ENCODE data around the gene ARID1B. TPM values are rescaled to one million over a fixed set of nuclear protein-coding genes. Genes with fewer than 3 reads are reported as not detected.

Gene ARID1B
- total and polyA plus RNA-seq, 9 donors, result 44.2 to 72.5 (median 63.5) TPM

GRCh38 chr6:156863504-156863903 is 86.3 kb downstream of the ARID1B start:
- H3K27ac ChIP-seq (ENCODE audit: low read length), result no peak overlapping the region
- DNase-seq, result no peak
- H3K27me3 ChIP-seq (ENCODE audit: control insufficient read depth, insufficient read depth, low read length), result no peaks in the 10 kb centered on the region
- no peaks in the 10 kb centered on the region for H3K9me3 ChIP-seq (replicated peaks; ENCODE audit: control insufficient read depth, low read depth, low read length)
- H3K4me1 ChIP-seq (ENCODE audit: control insufficient read depth, insufficient read depth, low read length), result no peaks in the 10 kb centered on the region
- no peaks in the 10 kb centered on the region for H3K36me3 ChIP-seq (ENCODE audit: control insufficient read depth, insufficient read depth, low read length)
- no peak overlapping the region for H3K4me3 ChIP-seq (ENCODE audit: low read length)

GRCh38 chr6:156864557-156864956 is 87.4 kb downstream of the ARID1B start:
- WGBS (ENCODE audit: insufficient coverage), result no CpG with 5 or more reads among the region's 6 CpGs

GRCh38 chr6:156865019-156865629 is 87.9 kb downstream of the ARID1B start:
- WGBS (ENCODE audit: insufficient coverage), result no CpG with 5 or more reads among the region's 1 CpG
- H3K36me3 ChIP-seq (ENCODE audit: control insufficient read depth, insufficient read depth, low read length), result no peaks in the 10 kb centered on the region
- no peak overlapping the region for H3K4me3 ChIP-seq (ENCODE audit: low read length)
- H3K27ac ChIP-seq (ENCODE audit: low read length), result no peak overlapping the region
- H3K9me3 ChIP-seq (replicated peaks; ENCODE audit: control insufficient read depth, low read depth, low read length), result no peaks in the 10 kb centered on the region
- DNase-seq, result no peak
- H3K4me1 ChIP-seq (ENCODE audit: control insufficient read depth, insufficient read depth, low read length), result peaks cover 2% of the 10 kb centered on the region
- H3K27me3 ChIP-seq (ENCODE audit: control insufficient read depth, insufficient read depth, low read length), result no peaks in the 10 kb centered on the region

More at GRCh38 chr6:156864557-156864956, 87.4 kb downstream of the ARID1B start:
- Histone ChIP-seq H3K27me3 (ENCODE audit: control insufficient read depth, insufficient read depth, low read length) (no peaks in the 10 kb centered on the region), H3K4me1 (ENCODE audit: control insufficient read depth, insufficient read depth, low read length) (no peaks in the 10 kb centered on the region), H3K36me3 (ENCODE audit: control insufficient read depth, insufficient read depth, low read length) (no peaks in the 10 kb centered on the region), H3K9me3 (replicated peaks; ENCODE audit: control insufficient read depth, low read depth, low read length) (no peaks in the 10 kb centered on the region), H3K4me3 (ENCODE audit: low read length) (no peak overlapping the region), H3K27ac (ENCODE audit: low read length) (no peak overlapping the region)
- no peak for DNase-seq

- Histone ChIP-seq H3K36me3 (ENCODE audit: control insufficient read depth, insufficient read depth, low read length) (no peaks in the 10 kb centered on the region), H3K9me3 (replicated peaks; ENCODE audit: control insufficient read depth, low read depth, low read length) (no peaks in the 10 kb centered on the region), H3K4me1 (ENCODE audit: control insufficient read depth, insufficient read depth, low read length) (peaks cover 4% of the 10 kb centered on the region), H3K27ac (ENCODE audit: low read length) (no peak overlapping the region), H3K4me3 (ENCODE audit: low read length) (no peak overlapping the region), H3K27me3 (ENCODE audit: control insufficient read depth, insufficient read depth, low read length) (no peaks in the 10 kb centered on the region)
- no CpG with 5 or more reads among the region's 10 CpGs for WGBS (ENCODE audit: insufficient coverage)
- DNase-seq, result no peak
Observed at GRCh38 chr6:156866220-156867015, 89.2 kb downstream of the ARID1B start.

- Histone ChIP-seq H3K36me3 (ENCODE audit: control insufficient read depth, insufficient read depth, low read length) (no peaks in the 10 kb centered on the region), H3K4me1 (ENCODE audit: control insufficient read depth, insufficient read depth, low read length) (peaks cover 4% of the 10 kb centered on the region), H3K4me3 (ENCODE audit: low read length) (no peak overlapping the region), H3K27ac (ENCODE audit: low read length) (no peak overlapping the region), H3K27me3 (ENCODE audit: control insufficient read depth, insufficient read depth, low read length) (no peaks in the 10 kb centered on the region), H3K9me3 (replicated peaks; ENCODE audit: control insufficient read depth, low read depth, low read length) (no peaks in the 10 kb centered on the region)
- DNase-seq, result no peak
- WGBS (ENCODE audit: insufficient coverage), result 86% methylated on average over 1 of the region's 2 CpGs
Observed at GRCh38 chr6:156867121-156867520, 89.9 kb downstream of the ARID1B start.

GRCh38 chr6:156868385-156868784 is 91.2 kb downstream of the ARID1B start:
- Histone ChIP-seq H3K4me1 (ENCODE audit: control insufficient read depth, insufficient read depth, low read length) (peaks cover 4% of the 10 kb centered on the region), H3K27me3 (ENCODE audit: control insufficient read depth, insufficient read depth, low read length) (no peaks in the 10 kb centered on the region), H3K9me3 (replicated peaks; ENCODE audit: control insufficient read depth, low read depth, low read length) (no peaks in the 10 kb centered on the region), H3K27ac (ENCODE audit: low read length) (no peak overlapping the region), H3K4me3 (ENCODE audit: low read length) (no peak overlapping the region), H3K36me3 (ENCODE audit: control insufficient read depth, insufficient read depth, low read length) (no peaks in the 10 kb centered on the region)
- DNase-seq, result no peak
- WGBS (ENCODE audit: insufficient coverage), result 100% methylated on average over 2 of the region's 3 CpGs

- WGBS (ENCODE audit: insufficient coverage), result 56% methylated on average over 3 of the region's 13 CpGs
- Histone ChIP-seq H3K4me1 (ENCODE audit: control insufficient read depth, insufficient read depth, low read length) (peaks cover 4% of the 10 kb centered on the region), H3K4me3 (ENCODE audit: low read length) (no peak overlapping the region), H3K27me3 (ENCODE audit: control insufficient read depth, insufficient read depth, low read length) (no peaks in the 10 kb centered on the region), H3K27ac (ENCODE audit: low read length) (no peak overlapping the region), H3K9me3 (replicated peaks; ENCODE audit: control insufficient read depth, low read depth, low read length) (no peaks in the 10 kb centered on the region), H3K36me3 (ENCODE audit: control insufficient read depth, insufficient read depth, low read length) (peaks cover 3% of the 10 kb centered on the region)
- DNase-seq, result no peak
Observed at GRCh38 chr6:156869980-156870398, 92.8 kb downstream of the ARID1B start.

- H3K36me3 ChIP-seq (ENCODE audit: control insufficient read depth, insufficient read depth, low read length), result peaks cover 3% of the 10 kb centered on the region
- peaks cover 4% of the 10 kb centered on the region for H3K4me1 ChIP-seq (ENCODE audit: control insufficient read depth, insufficient read depth, low read length)
- H3K9me3 ChIP-seq (replicated peaks; ENCODE audit: control insufficient read depth, low read depth, low read length), result no peaks in the 10 kb centered on the region
- DNase-seq, result no peak
- H3K27ac ChIP-seq (ENCODE audit: low read length), result no peak overlapping the region
- no peak overlapping the region for H3K4me3 ChIP-seq (ENCODE audit: low read length)
- WGBS (ENCODE audit: insufficient coverage), result 85% methylated on average over 1 of the region's 5 CpGs
- H3K27me3 ChIP-seq (ENCODE audit: control insufficient read depth, insufficient read depth, low read length), result no peaks in the 10 kb centered on the region
Observed at GRCh38 chr6:156870924-156871539, 93.9 kb downstream of the ARID1B start.

GRCh38 chr6:156872903-156873302 is 95.7 kb downstream of the ARID1B start:
- no peaks in the 10 kb centered on the region for H3K27me3 ChIP-seq (ENCODE audit: control insufficient read depth, insufficient read depth, low read length)
- H3K9me3 ChIP-seq (replicated peaks; ENCODE audit: control insufficient read depth, low read depth, low read length), result no peaks in the 10 kb centered on the region
- H3K36me3 ChIP-seq (ENCODE audit: control insufficient read depth, insufficient read depth, low read length), result peaks cover 3% of the 10 kb centered on the region
- 90% methylated on average over 6 of the region's 8 CpGs for WGBS (ENCODE audit: insufficient coverage)
- no peak overlapping the region for H3K27ac ChIP-seq (ENCODE audit: low read length)
- H3K4me3 ChIP-seq (ENCODE audit: low read length), result no peak overlapping the region
- H3K4me1 ChIP-seq (ENCODE audit: control insufficient read depth, insufficient read depth, low read length), result peaks cover 4% of the 10 kb centered on the region
- no peak for DNase-seq

GRCh38 chr6:156873654-156874380 is 96.6 kb downstream of the ARID1B start:
- H3K27ac ChIP-seq (ENCODE audit: low read length), result no peak overlapping the region
- DNase-seq, result no peak
- peaks cover 8% of the 10 kb centered on the region for H3K4me1 ChIP-seq (ENCODE audit: control insufficient read depth, insufficient read depth, low read length)
- WGBS (ENCODE audit: insufficient coverage), result 89% methylated on average over 6 of the region's 10 CpGs
- H3K9me3 ChIP-seq (replicated peaks; ENCODE audit: control insufficient read depth, low read depth, low read length), result no peaks in the 10 kb centered on the region
- peaks cover 3% of the 10 kb centered on the region for H3K36me3 ChIP-seq (ENCODE audit: control insufficient read depth, insufficient read depth, low read length)
- H3K27me3 ChIP-seq (ENCODE audit: control insufficient read depth, insufficient read depth, low read length), result no peaks in the 10 kb centered on the region
- H3K4me3 ChIP-seq (ENCODE audit: low read length), result no peak overlapping the region
